ENCODE results near the gene FAM193A.
"Not testable (repeated sequence)": the region's sequence is repeated elsewhere in the genome, so short reads cannot be mapped to it uniquely, and the experiment has no call there.

Gene FAM193A

DNA sequence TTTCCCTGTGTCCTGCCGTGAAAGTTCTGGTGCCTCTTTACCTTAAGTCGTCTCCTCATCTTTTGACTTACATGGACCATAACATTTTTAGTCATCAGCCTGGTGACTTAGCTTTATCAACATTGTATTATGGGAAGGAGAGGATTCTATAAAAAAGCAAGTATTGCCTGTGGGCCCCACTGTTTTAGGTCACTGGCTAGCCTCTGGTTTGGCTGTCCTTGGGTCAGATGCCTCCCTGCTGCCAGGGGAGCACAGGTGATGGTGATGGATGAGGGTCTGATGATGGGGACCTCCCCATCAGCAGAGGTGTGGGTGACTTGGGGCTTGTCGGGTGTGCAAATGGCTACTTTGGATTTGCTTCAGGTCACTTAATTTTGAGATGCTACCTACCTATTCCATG lies 51.8 kb downstream of the FAM193A start:
- no peak for ATAC-seq
- TF ChIP-seq, protein P1, sequence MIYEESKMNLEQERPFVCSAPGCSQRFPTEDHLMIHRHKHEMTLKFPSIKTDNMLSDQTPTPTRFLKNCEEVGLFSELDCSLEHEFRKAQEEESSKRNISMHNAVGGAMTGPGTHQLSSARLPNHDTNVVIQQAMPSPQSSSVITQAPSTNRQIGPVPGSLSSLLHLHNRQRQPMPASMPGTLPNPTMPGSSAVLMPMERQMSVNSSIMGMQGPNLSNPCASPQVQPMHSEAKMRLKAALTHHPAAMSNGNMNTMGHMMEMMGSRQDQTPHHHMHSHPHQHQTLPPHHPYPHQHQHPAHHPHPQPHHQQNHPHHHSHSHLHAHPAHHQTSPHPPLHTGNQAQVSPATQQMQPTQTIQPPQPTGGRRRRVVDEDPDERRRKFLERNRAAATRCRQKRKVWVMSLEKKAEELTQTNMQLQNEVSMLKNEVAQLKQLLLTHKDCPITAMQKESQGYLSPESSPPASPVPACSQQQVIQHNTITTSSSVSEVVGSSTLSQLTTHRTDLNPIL (CRISPR knock-in tag; IDR thresholded peaks at IDR 0.05; ENCODE audit: low read depth): no peak
- TF ChIP-seq TCF4 (CRISPR knock-in tag; IDR thresholded peaks at IDR 0.05; ENCODE audit: borderline replicate concordance) (no peak), BACH2 (CRISPR knock-in tag; IDR thresholded peaks at IDR 0.05; ENCODE audit: borderline replicate concordance) (no peak), ZC3H10 (CRISPR knock-in tag; IDR thresholded peaks at IDR 0.05) (no peak), ZFP30 (CRISPR knock-in tag; IDR thresholded peaks at IDR 0.05) (no peak), GLIS3 (CRISPR knock-in tag; IDR thresholded peaks at IDR 0.05) (no peak)
- TF ChIP-seq, protein P2, sequence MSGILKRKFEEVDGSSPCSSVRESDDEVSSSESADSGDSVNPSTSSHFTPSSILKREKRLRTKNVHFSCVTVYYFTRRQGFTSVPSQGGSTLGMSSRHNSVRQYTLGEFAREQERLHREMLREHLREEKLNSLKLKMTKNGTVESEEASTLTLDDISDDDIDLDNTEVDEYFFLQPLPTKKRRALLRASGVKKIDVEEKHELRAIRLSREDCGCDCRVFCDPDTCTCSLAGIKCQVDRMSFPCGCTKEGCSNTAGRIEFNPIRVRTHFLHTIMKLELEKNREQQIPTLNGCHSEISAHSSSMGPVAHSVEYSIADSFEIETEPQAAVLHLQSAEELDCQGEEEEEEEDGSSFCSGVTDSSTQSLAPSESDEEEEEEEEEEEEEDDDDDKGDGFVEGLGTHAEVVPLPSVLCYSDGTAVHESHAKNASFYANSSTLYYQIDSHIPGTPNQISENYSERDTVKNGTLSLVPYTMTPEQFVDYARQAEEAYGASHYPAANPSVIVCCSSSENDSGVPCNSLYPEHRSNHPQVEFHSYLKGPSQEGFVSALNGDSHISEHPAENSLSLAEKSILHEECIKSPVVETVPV (CRISPR knock-in tag; IDR thresholded peaks at IDR 0.05): no peak

DNA sequence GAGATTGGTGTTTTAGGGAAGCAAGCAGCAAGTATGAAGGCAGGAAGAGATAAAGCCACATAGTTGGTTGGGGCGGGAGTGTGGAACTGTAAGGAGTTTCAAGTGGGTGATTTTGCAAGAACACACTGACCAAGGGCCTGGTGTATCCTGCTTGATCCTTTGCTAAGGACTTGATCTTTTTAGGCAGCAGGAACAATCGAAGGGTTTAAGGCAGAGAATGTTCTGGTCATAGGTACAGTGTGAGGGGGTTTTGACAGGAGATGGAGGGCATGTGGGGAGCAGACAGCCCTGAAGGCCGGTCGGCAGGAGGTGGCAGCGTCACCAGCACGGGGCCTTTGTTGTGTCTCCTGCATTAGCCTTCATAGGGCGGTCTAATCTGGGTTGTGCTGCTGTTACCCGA lies 54.7 kb downstream of the FAM193A start:
- no peak for ATAC-seq
- TF ChIP-seq ESRRG (CRISPR knock-in tag; IDR thresholded peaks at IDR 0.05): no peak
- TF ChIP-seq, protein P3, sequence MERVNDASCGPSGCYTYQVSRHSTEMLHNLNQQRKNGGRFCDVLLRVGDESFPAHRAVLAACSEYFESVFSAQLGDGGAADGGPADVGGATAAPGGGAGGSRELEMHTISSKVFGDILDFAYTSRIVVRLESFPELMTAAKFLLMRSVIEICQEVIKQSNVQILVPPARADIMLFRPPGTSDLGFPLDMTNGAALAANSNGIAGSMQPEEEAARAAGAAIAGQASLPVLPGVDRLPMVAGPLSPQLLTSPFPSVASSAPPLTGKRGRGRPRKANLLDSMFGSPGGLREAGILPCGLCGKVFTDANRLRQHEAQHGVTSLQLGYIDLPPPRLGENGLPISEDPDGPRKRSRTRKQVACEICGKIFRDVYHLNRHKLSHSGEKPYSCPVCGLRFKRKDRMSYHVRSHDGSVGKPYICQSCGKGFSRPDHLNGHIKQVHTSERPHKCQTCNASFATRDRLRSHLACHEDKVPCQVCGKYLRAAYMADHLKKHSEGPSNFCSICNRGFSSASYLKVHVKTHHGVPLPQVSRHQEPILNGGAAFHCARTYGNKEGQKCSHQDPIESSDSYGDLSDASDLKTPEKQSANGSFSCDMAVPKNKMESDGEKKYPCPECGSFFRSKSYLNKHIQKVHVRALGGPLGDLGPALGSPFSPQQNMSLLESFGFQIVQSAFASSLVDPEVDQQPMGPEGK (CRISPR knock-in tag; IDR thresholded peaks at IDR 0.05; ENCODE audit: borderline replicate concordance): no peak
- no peak for TF ChIP-seq ISL1 (CRISPR knock-in tag; IDR thresholded peaks at IDR 0.05)
- TF ChIP-seq ZC3H10 (CRISPR knock-in tag; IDR thresholded peaks at IDR 0.05): no peak
- TF ChIP-seq ZNF70 (CRISPR knock-in tag; IDR thresholded peaks at IDR 0.05): no peak
- no peak for TF ChIP-seq RARB (CRISPR knock-in tag; IDR thresholded peaks at IDR 0.05)
- TF ChIP-seq ZFP30 (CRISPR knock-in tag; IDR thresholded peaks at IDR 0.05): no peak
- no peak for TF ChIP-seq TCF4 (CRISPR knock-in tag; IDR thresholded peaks at IDR 0.05; ENCODE audit: borderline replicate concordance)
- no peak for TF ChIP-seq ZNF565 (CRISPR knock-in tag; conservative IDR thresholded peaks at IDR 0.05; ENCODE audit: low read depth)
- TF ChIP-seq, protein P1 (CRISPR knock-in tag; IDR thresholded peaks at IDR 0.05; ENCODE audit: low read depth): no peak
- TF ChIP-seq ZNF8 (CRISPR knock-in tag; IDR thresholded peaks at IDR 0.05): no peak
- no peak for TF ChIP-seq PPARA (CRISPR knock-in tag; IDR thresholded peaks at IDR 0.05; ENCODE audit: borderline replicate concordance)
- TF ChIP-seq, protein P4, sequence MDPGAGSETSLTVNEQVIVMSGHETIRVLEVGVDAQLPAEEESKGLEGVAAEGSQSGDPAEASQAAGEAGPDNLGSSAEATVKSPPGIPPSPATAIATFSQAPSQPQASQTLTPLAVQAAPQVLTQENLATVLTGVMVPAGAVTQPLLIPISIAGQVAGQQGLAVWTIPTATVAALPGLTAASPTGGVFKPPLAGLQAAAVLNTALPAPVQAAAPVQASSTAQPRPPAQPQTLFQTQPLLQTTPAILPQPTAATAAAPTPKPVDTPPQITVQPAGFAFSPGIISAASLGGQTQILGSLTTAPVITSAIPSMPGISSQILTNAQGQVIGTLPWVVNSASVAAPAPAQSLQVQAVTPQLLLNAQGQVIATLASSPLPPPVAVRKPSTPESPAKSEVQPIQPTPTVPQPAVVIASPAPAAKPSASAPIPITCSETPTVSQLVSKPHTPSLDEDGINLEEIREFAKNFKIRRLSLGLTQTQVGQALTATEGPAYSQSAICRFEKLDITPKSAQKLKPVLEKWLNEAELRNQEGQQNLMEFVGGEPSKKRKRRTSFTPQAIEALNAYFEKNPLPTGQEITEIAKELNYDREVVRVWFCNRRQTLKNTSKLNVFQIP (CRISPR knock-in tag; IDR thresholded peaks at IDR 0.05; ENCODE audit: borderline replicate concordance, low read depth): no peak
- TF ChIP-seq SNAI2 (CRISPR knock-in tag; IDR thresholded peaks at IDR 0.05): no peak
- TF ChIP-seq CSDC2 (CRISPR knock-in tag; IDR thresholded peaks at IDR 0.05): no peak

DNA sequence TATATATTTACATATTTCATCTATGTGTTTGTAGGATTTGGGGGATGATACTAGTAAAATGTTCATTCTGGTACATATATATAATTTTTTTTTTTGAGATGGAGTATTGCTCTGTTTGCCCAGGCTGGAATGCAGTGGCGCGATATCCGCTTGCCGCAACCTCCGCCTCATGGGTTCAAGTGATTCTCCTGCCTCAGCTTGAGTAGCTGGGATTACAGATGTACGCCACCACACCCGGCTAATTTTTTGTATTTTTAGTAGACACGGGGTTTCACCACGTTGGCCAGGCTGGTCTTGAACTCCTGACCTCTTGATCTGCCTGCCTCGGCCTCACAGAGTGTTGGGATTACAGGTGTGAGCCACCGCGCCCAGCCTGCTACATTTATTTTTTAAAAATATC lies 55.6 kb downstream of the FAM193A start:
- not testable (repeated sequence) for ATAC-seq

DNA sequence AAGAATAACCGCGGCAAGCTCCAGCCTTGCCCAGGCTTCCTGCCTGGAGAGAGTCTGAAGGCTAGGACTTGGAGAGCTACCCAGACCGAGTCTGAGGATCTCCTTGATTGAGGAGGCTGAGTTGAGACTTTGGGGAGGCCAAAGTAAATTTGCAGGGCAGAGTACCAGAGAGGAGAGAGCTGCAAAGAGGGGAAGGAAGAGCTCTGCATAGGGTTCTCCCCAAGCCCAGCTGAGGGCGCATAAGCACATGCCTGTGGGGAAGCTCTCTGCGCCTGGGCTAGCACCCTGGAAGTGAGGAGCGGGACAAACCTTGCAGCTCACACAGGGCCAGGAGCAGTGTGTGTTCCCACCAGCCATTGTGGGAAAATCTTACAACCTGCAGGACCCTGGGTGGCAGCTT lies 56.1 kb downstream of the FAM193A start:
- TF ChIP-seq SNAI2 (CRISPR knock-in tag; IDR thresholded peaks at IDR 0.05) (no peak), ZNF565 (CRISPR knock-in tag; conservative IDR thresholded peaks at IDR 0.05; ENCODE audit: low read depth) (no peak), ZFP30 (CRISPR knock-in tag; IDR thresholded peaks at IDR 0.05) (no peak), TCF4 (CRISPR knock-in tag; IDR thresholded peaks at IDR 0.05; ENCODE audit: borderline replicate concordance) (no peak)
- TF ChIP-seq, protein P2 (CRISPR knock-in tag; IDR thresholded peaks at IDR 0.05): no peak
- peak; percentile 21; the same call in 2 of the 3 replicates for ATAC-seq
